Prostate gland (tissue), 2 donors: Measurements from ENCODE around the gene PITPNC1. TPM values are rescaled to one million over a fixed set of nuclear protein-coding genes. Genes with fewer than 3 reads are reported as not detected.
A peak's percentile ranks its signal among the peaks of the same experiment; 100 is the strongest.

ENCODE experiments used
- DNase-seq: peaks from one replicate; pipeline ENCODE4 v3.0.0-alpha.2; 2019; ENCODE audit warnings: low spot score
- H3K27ac ChIP-seq, 2 donors: fragments of 200-600 bp; sonication (generic); 2 replicates each; pipeline ENCODE4 v1.5.1; 2017 to 2019
- H3K27me3 ChIP-seq: fragments of 200-600 bp; sonication (generic); replicated peaks from 2 replicates; pipeline ENCODE4 v1.5.1; 2019; ENCODE audit not compliant: insufficient read depth
- H3K36me3 ChIP-seq, 2 donors: fragments of 200-600 bp; sonication (generic); 1 replicate in 1 of 2; 2 replicates in 1 of 2; pipeline versions ENCODE4 v1.5.1 to v1.8.1; 2017 to 2019
- H3K4me1 ChIP-seq: fragments of 200-600 bp; sonication (generic); replicated peaks from 2 replicates; pipeline ENCODE4 v1.5.1; 2019
- H3K4me3 ChIP-seq, 2 donors: fragments of 200-600 bp; sonication (generic); 2 replicates each; pipeline ENCODE4 v1.5.1; 2017 to 2019
- H3K9me3 ChIP-seq: fragments of 200-600 bp; sonication (generic); 2 replicates; pipeline ENCODE4 v1.5.1; 2017
- CTCF ChIP-seq, 4 experiments: fragments of 200-600 bp in 2 of 4; fragments of 450-650 bp in 2 of 4; sonication (generic) in 2 of 4; IDR thresholded peaks; 1 replicate in 3 of 4; 2 replicates in 1 of 4; pipeline ENCODE4 v1.5.1; 2016 to 2019; ENCODE audit warnings: antibody characterized with exemption in 4 of 4, mild to moderate bottlenecking in 2 of 4, moderate library complexity in 2 of 4
- POLR2A ChIP-seq: fragments of 450-650 bp; IDR thresholded peaks from one replicate; pipeline ENCODE4 v1.6.1; 2016; ENCODE audit warnings: antibody characterized with exemption, mild to moderate bottlenecking
- POLR2AphosphoS5 ChIP-seq: sonication (generic); formaldehyde crosslinking; IDR thresholded peaks from one replicate; pipeline ENCODE4 v1.6.1; 2017; ENCODE audit warnings: antibody characterized with exemption
- WGBS: methylation state at CpG from one replicate; pipeline ENCODE4 v1.1.5; 2018; 5-methylcytosine and 5-hydroxymethylcytosine counted together
- intact Hi-C: fragments of 100-400 bp; cut with DNase I; formaldehyde crosslinking; loops from one replicate; pipeline ENCODE4 v1.14.2; 2022
- total RNA-seq, 2 donors: library from RNA; depleted of rRNA; stranded (reverse); fragments of >200 nt; gene quantifications; one replicate each; pipeline ENCODE4 v1.1.0, GENCODE V29; 2016

The PITPNC1 gene
- total RNA-seq, 2 donors from 2014 or later = 10.1 to 12.9 TPM

- H3K4me1 ChIP-seq = peaks cover 8% of the 10 kb centered on the region
- intact Hi-C loops = no loop called here
- no peak for TF ChIP-seq POLR2AphosphoS5
- TF ChIP-seq POLR2A = no peak
- TF ChIP-seq CTCF (IDR thresholded peaks at IDR 0.05) = no peak
- 80% methylated on average over 10 of the region's 10 CpGs for WGBS
- H3K4me3 ChIP-seq = no peak overlapping the region
- H3K27ac ChIP-seq = peak overlapping the region in 1 of 2 donors; percentile 31
- no peaks in the 10 kb centered on the region for H3K9me3 ChIP-seq
- H3K36me3 ChIP-seq = no peaks in the 10 kb centered on the region
- no peaks in the 10 kb centered on the region for H3K27me3 ChIP-seq
- no peak for DNase-seq
These were observed 256.7 kb downstream of the PITPNC1 start for GRCh38 chr17:67633751-67634211.

GRCh38 chr17:67635681-67636080 lies 258.6 kb downstream of the PITPNC1 start:
- no peaks in the 10 kb centered on the region for H3K36me3 ChIP-seq
- H3K9me3 ChIP-seq = no peaks in the 10 kb centered on the region
- intact Hi-C loops = no loop called here
- no peak for DNase-seq
- no peaks in the 10 kb centered on the region for H3K27me3 ChIP-seq
- no peak overlapping the region for H3K4me3 ChIP-seq
- peaks cover 22% of the 10 kb centered on the region for H3K4me1 ChIP-seq
- WGBS = 79% methylated on average over 7 of the region's 7 CpGs
- no peak overlapping the region for H3K27ac ChIP-seq
- TF ChIP-seq POLR2AphosphoS5 (no peak), POLR2A (no peak), CTCF (IDR thresholded peaks at IDR 0.05) (no peak)

GRCh38 chr17:67636312-67636711 lies 259.2 kb downstream of the PITPNC1 start:
- H3K4me1 ChIP-seq = peaks cover 22% of the 10 kb centered on the region
- DNase-seq = no peak
- H3K27me3 ChIP-seq = no peaks in the 10 kb centered on the region
- H3K36me3 ChIP-seq = no peaks in the 10 kb centered on the region
- H3K4me3 ChIP-seq = no peak overlapping the region
- 86% methylated on average over 8 of the region's 8 CpGs for WGBS
- TF ChIP-seq POLR2AphosphoS5 (no peak), CTCF (IDR thresholded peaks at IDR 0.05) (no peak), POLR2A (no peak)
- H3K27ac ChIP-seq = peak overlapping the region in 1 of 2 donors; percentile 78
- no peaks in the 10 kb centered on the region for H3K9me3 ChIP-seq
- intact Hi-C loops = no loop called here

- intact Hi-C loops = no loop called here
These were observed 259.9 kb downstream of the PITPNC1 start for GRCh38 chr17:67636834-67637520.

More at GRCh38 chr17:67636834-67637520, 259.9 kb downstream of the PITPNC1 start:
- H3K9me3 ChIP-seq = no peaks in the 10 kb centered on the region
- peaks cover 22% of the 10 kb centered on the region for H3K4me1 ChIP-seq
- DNase-seq = no peak
- peak overlapping the region; percentile 78 to 83 for H3K27ac ChIP-seq
- no peaks in the 10 kb centered on the region for H3K36me3 ChIP-seq
- no peaks in the 10 kb centered on the region for H3K27me3 ChIP-seq
- no peak for TF ChIP-seq CTCF (IDR thresholded peaks at IDR 0.05)
- no peak for TF ChIP-seq POLR2A
- TF ChIP-seq POLR2AphosphoS5 = no peak
- WGBS = 71% methylated on average over 13 of the region's 13 CpGs
- H3K4me3 ChIP-seq = no peak overlapping the region
